IMR-90 (cell line): ENCODE results near the gene CDHR1.

Experiments
- BHLHE40 ChIP-seq: fragments of 150-350 bp; IDR thresholded peaks from 2 replicates; pipeline ENCODE4 v1.6.1; 2016; ENCODE audit warnings: mild to moderate bottlenecking, low read depth, low read length
- CHD1 ChIP-seq: IDR thresholded peaks from 2 replicates; pipeline ENCODE4 v1.6.1; 2012; ENCODE audit warnings: low read depth, low read length, improper control_type of control experiment
- MAFK ChIP-seq: IDR thresholded peaks from 2 replicates; pipeline ENCODE4 v1.6.1; 2012; ENCODE audit warnings: low read depth, low read length, improper control_type of control experiment
- MAZ ChIP-seq: IDR thresholded peaks from 2 replicates; pipeline ENCODE4 v1.6.1; 2012; ENCODE audit warnings: low read depth, mild to moderate bottlenecking, low read length, improper control_type of control experiment, moderate library complexity, borderline replicate concordance
- POLR2A ChIP-seq: IDR thresholded peaks from 2 replicates; pipeline ENCODE4 v1.6.1; 2012; ENCODE audit warnings: mild to moderate bottlenecking, low read depth, low read length
- RAD21 ChIP-seq: IDR thresholded peaks from 2 replicates; pipeline ENCODE4 v1.6.1; 2012; ENCODE audit warnings: low read length, improper control_type of control experiment
- RFX5 ChIP-seq: IDR thresholded peaks from 2 replicates; pipeline ENCODE4 v1.8.0; 2012; ENCODE audit warnings: low read depth, mild to moderate bottlenecking, low read length, moderate library complexity
- SMC3 ChIP-seq: fragments of 150-350 bp; IDR thresholded peaks from 2 replicates; pipeline ENCODE4 v1.6.1; 2016; ENCODE audit warnings: low read depth, mild to moderate bottlenecking, antibody characterized with exemption, low read length, moderate library complexity
- TF ChIP-seq, protein P1 (sequence below): conservative IDR thresholded peaks from 2 replicates; pipeline ENCODE4 v1.5.1; 2012; ENCODE audit warnings: mild to moderate bottlenecking, low read depth, low read length, improper control_type of control experiment

DNA sequence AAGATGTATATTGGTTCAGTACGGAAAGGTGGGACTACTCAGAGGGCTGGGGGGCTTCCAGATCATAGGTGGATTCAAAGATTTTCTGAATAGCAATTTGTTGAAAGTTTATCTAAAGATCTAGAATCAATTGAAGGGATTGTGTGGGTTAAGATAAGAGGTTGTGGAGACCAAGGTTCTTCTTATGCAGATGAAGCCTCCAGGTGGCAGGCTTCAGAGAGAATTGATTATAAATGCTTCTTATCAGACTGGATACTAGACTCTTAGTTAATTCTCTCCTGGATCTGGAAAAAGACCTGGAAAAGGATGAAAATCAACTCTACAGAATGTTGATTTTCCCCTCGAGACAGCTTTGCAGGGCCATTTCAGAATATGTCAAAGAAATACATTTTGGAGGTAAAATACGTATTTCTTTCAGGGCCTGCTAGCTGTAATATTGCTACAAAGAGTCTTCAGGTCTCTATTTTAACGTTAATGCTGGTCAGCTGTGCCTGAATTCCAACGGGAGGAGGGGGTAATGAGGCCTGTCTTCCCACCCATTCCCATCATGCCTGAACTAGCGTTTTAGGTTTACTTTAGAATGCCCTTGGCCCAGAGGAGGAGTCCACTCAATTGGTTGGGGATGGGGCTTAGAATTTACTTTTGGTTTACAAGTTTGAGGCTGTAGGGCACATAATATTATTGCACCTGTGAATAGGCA, 33.5 kb upstream of the CDHR1 start:
- TF ChIP-seq POLR2A (no peak), RAD21 (no peak), RFX5 (no peak), MAFK (no peak), CHD1 (no peak), MAZ (no peak), BHLHE40 (no peak), SMC3 (no peak)
- TF ChIP-seq, protein P1, sequence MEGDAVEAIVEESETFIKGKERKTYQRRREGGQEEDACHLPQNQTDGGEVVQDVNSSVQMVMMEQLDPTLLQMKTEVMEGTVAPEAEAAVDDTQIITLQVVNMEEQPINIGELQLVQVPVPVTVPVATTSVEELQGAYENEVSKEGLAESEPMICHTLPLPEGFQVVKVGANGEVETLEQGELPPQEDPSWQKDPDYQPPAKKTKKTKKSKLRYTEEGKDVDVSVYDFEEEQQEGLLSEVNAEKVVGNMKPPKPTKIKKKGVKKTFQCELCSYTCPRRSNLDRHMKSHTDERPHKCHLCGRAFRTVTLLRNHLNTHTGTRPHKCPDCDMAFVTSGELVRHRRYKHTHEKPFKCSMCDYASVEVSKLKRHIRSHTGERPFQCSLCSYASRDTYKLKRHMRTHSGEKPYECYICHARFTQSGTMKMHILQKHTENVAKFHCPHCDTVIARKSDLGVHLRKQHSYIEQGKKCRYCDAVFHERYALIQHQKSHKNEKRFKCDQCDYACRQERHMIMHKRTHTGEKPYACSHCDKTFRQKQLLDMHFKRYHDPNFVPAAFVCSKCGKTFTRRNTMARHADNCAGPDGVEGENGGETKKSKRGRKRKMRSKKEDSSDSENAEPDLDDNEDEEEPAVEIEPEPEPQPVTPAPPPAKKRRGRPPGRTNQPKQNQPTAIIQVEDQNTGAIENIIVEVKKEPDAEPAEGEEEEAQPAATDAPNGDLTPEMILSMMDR: no peak
